ENCODE data around the gene SMARCA4.

The SMARCA4 gene

DNA sequence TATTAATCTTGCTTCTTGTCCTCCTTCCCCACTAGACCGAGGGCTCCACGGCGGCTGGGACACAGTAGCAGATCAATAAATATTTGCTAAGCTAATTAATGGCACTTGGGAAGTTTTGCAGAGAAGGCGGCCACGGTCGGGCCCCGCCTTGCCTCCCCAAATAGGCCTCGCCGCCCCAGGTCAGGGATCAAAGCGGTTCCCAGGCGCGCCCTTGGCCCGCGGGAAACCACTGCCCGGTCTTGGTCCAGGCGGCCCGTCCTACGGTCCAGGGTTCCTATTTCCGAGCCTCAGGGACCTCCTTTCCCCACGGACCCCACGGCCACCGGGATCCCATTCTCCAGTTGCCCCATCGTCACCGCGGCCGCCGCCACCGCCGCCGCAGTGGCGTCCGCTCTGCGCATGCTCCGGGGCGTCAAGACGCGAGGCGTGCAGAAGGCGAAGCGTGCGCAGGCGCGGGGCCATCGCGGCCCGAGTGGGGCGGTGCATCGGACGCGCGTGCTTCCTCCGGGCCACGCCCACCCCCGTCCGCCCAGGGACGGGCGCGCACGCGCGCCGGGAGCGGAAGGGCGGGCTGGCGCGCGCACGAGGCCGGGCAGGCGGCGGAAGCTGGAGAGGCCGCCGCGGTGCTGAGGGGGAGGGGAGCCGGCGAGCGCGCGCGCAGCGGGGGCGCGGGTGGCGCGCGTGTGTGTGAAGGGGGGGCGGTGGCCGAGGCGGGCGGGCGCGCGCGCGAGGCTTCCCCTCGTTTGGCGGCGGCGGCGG lies at the start of gene SMARCA4:
Gene SMARCA4 (plus strand): TSS at position 717 of the 759 bp plus-strand sequence. CDS start 23,122 bp downstream, outside the sequence.
- peak; percentile 76 to 92 for DNase-seq

DNA sequence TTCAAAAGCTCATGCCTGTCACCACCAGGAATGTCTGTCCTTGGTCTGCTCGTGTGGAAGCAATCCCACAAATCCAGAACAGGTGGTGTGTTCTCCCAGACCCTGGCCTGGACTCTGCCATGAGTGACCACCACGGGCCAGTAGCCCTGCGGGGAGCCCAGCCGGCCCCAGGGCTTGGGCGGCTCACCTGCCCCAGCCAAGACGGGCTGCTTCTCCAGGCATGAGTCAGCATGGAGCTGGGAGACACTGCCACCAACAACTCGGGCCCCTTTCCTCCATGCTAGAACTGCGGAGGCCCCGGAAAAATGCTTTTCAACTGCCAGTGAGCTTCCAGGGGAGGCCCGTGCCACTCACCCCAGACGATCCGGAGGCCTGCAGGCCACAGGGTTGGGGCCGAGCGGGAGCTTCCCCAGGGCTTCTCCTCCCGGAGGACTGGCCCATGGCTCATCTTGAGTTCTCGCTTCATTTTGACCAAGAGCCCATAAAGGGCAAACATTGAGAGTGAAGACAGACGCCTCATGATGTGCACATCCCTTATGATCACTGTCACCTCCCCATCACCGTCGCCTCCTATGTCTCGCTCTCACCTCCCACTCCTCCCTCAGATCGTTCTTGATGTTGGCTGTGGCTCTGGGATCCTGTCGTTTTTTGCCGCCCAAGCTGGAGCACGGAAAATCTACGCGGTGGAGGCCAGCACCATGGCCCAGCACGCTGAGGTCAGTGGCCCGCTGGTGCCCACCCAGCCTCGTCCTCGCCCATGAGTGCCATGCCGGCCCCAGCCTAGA lies 49.1 kb upstream of the SMARCA4 start:
- no peak for DNase-seq

DNA sequence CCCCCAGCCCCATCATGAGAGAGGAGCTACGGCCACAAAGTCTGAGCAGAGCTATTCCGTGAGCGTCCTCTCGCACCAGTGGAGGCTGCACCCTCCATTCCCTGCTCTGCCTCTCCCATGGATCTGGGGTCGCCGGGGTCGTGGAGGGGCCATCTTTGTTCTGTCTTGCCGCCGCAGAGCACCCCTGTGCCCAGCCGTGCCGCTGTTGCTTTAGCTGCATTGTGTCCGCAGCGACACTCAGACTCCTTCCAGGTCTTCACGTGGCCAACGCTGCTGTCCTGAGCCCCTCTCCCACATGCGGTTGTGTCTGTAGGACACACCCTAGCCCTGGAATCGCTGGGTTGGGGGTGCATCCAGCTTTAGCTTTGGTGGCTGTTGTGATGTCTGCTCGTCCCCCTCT lies 48.2 kb upstream of the SMARCA4 start:
- no peak for DNase-seq

DNA sequence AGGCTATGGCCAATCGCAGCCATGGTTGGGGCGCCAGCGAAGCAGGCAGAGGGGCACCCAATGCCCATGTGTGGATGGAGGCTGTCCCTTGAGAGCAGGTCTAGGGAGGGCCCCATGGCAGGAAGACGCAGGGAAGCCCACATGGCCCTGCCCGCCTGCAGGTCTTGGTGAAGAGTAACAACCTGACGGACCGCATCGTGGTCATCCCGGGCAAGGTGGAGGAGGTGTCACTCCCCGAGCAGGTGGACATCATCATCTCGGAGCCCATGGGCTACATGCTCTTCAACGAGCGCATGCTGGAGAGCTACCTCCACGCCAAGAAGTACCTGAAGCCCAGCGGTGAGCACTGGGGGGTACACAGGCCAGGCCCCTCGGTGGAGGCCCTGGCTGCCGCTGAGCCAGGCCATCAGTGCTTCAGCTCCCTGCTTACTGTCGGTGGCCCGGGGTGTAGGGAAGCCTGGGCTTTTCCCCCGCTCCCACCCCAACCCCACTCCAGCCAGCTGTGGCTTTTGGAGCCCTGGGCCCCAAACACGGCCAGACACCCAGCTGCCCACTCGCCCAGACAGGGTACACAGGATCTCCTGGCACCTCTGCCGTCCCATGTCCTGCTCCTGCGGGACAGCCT lies 47.0 kb upstream of the SMARCA4 start:
- no peak for DNase-seq

DNA sequence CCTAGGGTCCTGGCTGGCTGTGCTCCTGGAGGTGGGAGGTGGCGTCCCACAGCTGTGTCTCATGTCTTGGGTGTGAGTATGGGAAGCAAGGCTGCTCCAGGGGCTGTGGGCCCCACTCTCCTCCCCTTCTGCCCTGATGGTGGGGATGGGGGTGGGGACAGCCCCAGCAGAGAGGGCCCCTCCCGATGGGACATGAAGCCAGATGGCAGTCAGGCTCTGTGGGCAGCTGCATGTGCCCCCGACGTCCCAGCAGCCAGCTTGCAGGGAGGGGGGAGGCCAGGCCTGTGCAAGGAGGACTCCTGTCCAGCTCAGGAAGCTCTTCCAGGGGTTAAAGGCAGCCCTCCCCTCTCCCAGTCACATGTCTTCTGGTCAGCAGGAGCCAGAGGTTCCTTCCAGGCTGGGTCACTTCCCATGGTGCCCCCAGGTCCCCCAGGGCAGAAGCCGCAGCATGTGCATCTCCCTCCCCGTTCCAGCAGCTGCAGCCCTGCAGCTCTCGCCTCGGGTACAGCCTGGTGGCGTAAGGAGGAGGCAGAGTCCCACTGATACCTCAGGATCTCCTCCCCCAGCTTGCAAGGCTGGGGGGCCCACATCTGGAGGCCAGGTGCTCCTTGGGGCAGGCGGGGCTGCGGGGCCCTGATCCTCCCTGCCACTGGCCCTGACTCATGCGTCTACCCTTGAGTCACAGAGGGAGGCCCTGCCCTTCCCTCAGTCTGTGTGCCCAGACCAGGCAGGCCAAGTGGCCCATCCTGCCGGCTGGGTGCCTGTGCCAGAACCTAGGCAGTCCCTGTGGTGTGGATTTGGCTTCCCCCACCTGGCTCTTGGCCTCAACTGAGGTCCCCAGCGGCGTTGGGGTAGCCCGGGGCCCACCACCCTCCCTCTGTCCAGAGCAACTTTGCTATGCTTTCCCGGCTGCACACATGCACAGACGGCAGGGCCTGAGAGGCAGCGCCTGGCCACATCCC lies 45.4 kb upstream of the SMARCA4 start:
- peak in 1 of 2 experiments; percentile 39 for DNase-seq

DNA sequence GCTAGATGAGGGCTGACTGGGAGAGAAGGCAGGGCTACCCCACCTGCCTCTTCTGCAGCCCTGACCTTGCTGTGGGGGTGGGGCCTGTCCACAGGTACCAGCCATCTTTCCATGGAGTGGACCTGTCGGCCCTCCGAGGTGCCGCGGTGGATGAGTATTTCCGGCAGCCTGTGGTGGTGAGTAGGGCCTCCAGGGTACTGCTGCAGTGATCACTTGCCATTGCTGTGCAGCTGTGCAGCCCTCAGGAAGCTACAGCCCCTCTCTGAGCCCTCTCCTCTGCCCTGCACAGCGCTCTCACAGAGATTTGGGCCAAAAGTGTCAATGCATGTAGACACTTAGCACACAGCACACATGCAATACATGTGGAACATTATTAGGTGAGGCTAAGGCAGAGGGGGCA lies 44.2 kb upstream of the SMARCA4 start:
- no peak for DNase-seq

DNA sequence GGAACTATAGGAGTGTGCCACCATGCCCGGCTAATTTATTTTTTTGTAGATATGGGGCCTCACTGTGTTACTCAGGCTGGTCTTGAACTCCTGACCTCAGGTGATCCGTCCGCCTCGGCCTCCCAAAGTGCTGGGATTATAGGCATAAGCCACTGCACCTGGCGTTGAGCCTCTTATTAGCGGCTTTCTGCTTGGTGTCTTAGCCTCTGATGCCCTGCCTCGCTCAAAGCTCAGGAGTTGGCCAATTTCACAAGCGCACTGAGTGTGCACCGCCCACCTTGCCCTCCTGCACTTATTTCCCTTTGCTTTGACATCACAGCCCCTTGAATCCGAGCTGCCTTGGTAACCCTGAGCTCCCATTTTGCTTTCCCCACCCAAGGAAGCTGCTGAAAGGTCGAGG lies 42.5 kb upstream of the SMARCA4 start:
- no peak for DNase-seq

DNA sequence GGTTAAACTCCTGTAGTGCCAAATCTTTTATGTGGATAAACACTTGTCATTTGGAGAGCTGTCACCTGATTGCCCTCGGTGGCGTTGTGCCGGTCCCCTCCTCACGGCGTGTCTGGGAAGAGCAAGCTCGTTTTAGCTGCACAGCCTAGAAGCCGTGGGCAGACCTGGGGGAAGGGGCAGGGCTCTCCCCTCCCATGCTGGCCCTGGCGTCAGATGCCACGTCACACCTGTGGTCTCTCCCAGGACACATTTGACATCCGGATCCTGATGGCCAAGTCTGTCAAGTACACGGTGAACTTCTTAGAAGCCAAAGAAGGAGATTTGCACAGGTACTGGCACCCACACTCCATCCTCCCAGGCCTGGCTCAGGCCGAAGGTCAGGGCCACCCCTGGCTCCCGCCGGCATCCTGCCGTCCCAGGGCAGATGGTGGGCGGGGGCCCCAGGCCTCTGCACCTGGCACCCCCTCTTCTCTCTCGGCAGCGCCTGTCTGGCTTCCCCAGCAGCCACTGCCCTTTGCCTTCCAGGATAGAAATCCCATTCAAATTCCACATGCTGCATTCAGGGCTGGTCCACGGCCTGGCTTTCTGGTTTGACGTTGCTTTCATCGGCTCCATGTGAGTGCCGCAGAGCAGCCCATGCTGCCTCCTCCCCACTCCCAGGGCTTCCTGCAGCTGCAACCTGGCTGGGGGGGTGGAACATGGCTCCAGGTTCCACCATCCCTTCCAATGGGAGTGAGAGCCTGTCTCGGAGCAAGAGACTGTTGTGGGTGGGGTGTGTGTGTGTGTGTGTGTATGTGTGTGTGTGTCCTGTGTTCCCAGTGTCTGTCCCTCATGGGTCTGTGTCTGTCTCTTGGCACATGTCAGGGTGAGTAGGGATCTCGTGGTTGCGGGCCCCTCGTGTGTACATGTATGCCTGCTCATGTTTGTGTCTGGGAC lies 41.2 kb upstream of the SMARCA4 start:
- no peak for DNase-seq

DNA sequence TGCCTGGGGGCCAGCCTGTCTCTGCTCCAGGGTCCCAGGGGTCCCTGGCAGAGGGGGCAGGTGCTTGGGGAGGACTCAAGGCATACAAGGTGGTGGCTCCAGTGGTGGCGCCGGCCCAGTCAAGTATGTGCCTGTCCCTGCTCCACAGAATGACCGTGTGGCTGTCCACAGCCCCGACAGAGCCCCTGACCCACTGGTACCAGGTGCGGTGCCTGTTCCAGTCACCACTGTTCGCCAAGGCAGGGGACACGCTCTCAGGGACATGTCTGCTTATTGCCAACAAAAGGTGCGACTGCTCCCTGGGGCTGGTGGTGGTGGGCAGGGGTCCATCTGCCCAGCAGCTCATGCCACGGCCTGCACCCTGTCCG lies 40.6 kb upstream of the SMARCA4 start:
- DNase-seq = no peak

DNA sequence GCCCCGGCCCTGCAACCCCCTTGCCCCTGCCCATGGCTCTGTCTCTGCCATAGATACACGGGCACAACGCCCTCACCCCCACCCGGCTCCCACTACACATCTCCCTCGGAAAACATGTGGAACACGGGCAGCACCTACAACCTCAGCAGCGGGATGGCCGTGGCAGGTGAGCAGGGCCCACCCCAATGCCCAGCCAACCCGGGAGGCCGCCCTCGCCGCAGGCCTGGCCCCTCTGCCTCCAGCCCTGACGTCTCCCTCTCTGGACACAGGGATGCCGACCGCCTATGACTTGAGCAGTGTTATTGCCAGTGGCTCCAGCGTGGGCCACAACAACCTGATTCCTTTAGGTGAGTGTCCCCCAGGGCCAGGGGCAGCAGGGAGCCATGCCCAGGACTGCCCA lies 40.0 kb upstream of the SMARCA4 start:
- DNase-seq = no peak

DNA sequence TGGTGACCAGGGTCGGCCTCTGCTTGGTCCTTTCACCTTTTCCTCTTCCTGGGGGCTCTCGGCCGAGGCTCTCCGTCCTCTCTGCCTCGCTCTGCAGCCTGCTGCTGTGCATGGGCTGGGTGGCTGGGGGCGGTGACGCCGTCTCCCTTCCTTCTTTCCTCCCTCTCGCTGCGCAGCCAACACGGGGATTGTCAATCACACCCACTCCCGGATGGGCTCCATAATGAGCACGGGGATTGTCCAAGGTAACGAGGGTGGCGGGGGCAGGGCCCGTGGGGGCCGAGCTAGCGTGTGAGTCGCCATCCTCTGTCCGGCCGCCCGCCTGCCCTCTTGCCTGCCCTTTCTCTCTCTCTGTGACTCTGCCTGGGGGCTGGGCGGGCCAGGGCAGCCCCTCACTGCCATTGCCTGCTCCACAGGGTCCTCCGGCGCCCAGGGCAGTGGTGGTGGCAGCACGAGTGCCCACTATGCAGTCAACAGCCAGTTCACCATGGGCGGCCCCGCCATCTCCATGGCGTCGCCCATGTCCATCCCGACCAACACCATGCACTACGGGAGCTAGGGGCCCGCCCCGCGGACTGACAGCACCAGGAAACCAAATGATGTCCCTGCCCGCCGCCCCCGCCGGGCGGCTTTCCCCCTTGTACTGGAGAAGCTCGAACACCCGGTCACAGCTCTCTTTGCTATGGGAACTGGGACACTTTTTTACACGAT lies 39.5 kb upstream of the SMARCA4 start:
- DNase-seq = no peak

DNA sequence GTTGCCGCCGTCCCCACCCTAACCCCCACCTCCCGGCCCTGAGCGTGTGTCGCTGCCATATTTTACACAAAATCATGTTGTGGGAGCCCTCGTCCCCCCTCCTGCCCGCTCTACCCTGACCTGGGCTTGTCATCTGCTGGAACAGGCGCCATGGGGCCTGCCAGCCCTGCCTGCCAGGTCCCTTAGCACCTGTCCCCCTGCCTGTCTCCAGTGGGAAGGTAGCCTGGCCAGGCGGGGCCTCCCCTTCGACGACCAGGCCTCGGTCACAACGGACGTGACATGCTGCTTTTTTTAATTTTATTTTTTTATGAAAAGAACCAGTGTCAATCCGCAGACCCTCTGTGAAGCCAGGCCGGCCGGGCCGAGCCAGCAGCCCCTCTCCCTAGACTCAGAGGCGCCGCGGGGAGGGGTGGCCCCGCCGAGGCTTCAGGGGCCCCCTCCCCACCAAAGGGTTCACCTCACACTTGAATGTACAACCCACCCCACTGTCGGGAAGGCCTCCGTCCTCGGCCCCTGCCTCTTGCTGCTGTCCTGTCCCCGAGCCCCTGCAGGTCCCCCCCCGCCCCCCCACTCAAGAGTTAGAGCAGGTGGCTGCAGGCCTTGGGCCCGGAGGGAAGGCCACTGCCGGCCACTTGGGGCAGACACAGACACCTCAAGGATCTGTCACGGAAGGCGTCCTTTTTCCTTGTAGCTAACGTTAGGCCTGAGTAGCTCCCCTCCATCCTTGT lies 38.8 kb upstream of the SMARCA4 start:
- DNase-seq = no peak

DNA sequence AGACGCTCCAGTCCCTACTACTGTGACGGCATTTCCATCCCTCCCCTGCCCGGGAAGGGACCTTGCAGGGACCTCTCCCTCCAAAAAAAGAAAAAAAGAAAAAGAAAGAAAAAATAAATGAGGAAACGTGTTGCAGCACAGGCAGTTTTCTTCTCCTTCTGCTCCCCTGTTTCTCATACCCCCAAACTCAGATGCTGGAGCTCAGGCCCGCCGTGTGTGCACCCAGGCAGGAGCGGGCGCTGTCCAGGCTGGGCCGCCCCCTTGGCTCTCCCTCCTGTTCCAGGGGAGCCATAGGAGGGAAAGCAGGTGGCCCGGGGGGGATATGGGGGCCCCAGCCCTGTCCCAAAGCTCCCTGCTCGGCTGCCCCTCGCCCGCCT lies 38.2 kb upstream of the SMARCA4 start:
- DNase-seq = no peak

DNA sequence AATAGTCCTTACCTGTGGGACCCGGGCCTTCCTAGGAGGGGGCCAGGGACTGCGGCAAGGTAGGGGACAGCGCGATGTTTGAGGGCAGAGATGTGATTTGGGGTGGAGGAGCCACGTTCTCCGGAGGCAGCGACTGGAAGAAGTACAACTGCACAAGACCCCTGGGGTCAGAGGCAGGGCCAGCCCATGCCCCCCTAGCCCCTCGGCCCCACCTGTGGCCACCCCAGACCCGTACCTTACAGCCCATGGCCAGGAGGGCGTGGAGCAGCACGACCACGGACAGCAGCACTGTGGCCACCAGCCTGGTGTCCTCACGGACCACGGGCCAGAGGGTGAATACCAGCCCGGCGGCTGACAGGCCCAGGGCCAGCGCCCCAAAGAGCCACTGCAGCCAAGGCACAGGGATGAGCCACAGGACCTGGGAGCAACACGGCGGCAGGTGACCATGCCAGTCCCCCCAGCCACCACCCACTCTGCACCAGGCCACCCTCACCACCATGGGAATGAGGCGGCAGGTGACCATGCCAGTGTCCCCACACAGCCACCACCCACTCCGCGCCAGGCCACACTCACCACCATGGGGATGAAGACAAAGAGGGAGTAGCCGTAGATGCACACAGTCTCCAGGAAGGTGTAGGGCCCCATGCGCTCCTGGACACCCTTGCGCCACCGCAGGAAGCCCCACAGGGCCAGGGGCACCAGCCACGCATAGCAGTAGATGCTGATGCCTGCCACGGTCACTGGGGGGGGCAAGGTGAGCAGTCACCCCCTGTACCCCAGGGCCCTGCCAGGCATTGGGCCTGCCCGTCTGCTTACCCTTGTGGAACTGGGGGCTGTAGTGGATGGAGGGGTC lies 37.3 kb upstream of the SMARCA4 start:
- no peak for DNase-seq

DNA sequence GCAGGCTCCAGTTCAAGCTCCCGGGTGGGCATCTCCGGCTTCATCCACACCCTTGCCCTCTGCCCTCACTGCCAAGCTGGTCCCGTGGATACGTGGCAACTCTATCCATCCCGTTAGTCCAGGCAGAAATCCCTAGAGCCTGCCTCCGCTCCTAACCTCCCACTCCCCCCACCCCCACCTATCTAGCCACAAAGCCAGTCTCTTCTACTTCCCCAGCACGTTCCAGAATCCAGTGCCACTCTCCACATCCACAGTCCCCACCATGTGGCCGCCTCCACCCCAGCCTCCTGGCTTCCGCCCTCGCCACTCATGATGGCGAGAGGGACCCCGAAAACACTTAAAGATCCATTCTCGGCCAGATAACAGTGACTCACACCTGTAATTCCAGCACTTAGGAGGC lies 36.2 kb upstream of the SMARCA4 start:
- DNase-seq = no peak

DNA sequence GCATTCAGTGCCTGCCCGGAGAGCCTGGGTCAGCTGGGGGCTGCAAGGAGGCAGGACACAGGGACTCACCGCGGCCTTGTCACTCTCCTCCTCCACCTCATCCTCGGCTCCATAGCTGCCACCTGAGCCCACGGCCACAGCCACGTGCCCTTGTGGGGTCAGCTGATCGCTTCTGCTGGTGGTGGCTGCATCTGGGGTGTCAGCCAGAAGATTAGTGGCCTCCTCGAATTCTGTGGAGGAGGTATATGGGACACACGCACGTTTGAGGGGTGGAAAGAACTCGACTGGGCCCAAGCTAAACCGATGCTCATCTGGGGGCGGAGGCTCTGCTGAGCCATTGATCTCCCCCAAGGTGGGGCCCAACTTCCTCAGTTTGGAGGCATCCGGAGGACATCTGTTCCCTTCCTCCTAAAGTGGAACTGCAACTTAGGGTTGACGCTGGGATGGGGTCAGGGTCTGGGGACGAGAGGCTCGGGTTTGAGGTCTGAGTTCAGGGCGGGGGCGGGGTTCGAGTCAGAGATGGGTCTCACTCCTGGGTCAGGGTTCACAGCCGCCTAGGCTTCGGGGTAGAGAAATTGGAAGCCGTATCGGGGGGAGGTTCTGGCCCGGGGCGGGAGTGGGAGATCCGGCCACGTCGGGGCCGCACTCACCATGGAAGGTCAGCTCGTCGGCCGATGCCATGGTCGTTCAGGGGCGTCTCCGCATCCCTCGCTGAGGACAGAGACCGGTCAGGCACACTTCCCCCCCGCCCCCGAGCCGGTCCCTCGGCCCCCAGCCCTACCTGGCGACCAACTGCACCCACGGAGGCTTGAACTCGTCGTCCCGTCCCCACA lies 32.9 kb upstream of the SMARCA4 start:
- no peak for DNase-seq

DNA sequence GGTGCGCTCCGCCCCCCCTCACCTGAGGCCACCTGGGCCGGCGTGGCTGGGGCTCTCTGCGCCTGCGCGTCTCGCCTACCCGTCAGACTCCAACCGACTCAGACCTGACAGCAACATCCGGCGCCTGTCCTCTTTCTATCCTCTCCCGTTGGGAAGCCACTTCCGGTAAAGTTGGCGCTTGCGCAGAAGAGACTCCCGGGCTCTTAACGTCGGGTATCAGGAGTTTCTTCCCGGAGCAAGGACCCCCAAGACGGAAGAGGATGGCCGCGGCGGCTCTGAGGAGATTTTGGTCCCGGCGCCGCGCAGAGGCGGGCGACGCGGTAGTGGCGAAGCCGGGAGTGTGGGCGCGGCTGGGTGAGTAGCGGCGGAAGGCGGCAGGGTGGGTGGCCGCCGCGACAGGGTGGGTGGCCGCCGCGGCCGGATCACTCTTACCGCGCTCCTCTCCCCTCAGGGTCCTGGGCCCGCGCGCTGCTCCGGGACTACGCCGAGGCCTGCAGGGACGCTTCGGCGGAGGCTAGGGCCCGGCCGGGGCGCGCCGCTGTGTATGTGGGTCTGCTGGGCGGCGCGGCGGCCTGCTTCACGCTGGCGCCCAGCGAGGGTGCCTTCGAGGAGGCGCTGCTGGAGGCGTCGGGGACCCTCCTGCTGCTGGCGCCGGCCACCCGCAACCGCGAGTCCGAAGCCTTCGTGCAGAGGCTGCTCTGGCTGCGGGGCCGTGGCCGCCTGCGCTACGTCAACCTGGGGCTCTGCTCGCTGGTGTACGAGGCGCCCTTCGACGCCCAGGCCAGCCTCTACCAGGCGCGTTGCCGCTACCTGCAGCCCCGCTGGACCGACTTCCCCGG lies 32.0 kb upstream of the SMARCA4 start, which contains the start of the genes TIMM29 and YIPF2:
Gene TIMM29 (plus strand): TSS at position 249 of the 839 bp plus-strand sequence. CDS start 12 bp downstream, at position 261.
Gene YIPF2 (minus strand): TSS at position 77 of the 839 bp plus-strand sequence. CDS start 229 bp downstream, outside the sequence.
- peak; percentile 96 to 97 for DNase-seq

All from SW 1271 (cell line).